ENCODE data around the gene SLC26A1.
"Not testable (repeated sequence)": the region's sequence is repeated elsewhere in the genome, so short reads cannot be mapped to it uniquely, and the experiment has no call there.

The SLC26A1 gene

GRCh38 chr4:988726-989721 is 4.2 kb downstream of the SLC26A1 start:
- no peak for DNase-seq
- in situ Hi-C loops (cut with MboI; ENCODE audit: low pct_unique_long_range_greater_than_20kb, low sequenced_read_pairs), result no loop called here

- no peak for DNase-seq
Observed at GRCh38 chr4:987624-988513, 5.3 kb downstream of the SLC26A1 start.

GRCh38 chr4:986879-987623 is 6.2 kb downstream of the SLC26A1 start, which contains the start of gene IDUA:
IDUA (plus strand) TSS chr4:987044; CDS start chr4:987085, 41 bp downstream.
- in situ Hi-C loops (cut with MboI; ENCODE audit: low pct_unique_long_range_greater_than_20kb, low sequenced_read_pairs), result no loop called here
- peak; percentile 85 for DNase-seq

More at GRCh38 chr4:987624-988513, 5.3 kb downstream of the SLC26A1 start:
- in situ Hi-C loops (cut with MboI; ENCODE audit: low pct_unique_long_range_greater_than_20kb, low sequenced_read_pairs), result no loop called here

GRCh38 chr4:986428-986878 is 6.8 kb downstream of the SLC26A1 start:
- in situ Hi-C loops (cut with MboI; ENCODE audit: low pct_unique_long_range_greater_than_20kb, low sequenced_read_pairs), result no loop called here
- no peak for DNase-seq

GRCh38 chr4:985123-985830 is 7.9 kb downstream of the SLC26A1 start:
- no peak for DNase-seq
- in situ Hi-C loops (cut with MboI; ENCODE audit: low pct_unique_long_range_greater_than_20kb, low sequenced_read_pairs), result no loop called here

GRCh38 chr4:984336-985054 is 8.7 kb downstream of the SLC26A1 start:
- no peak for DNase-seq
- in situ Hi-C loops (cut with MboI; ENCODE audit: low pct_unique_long_range_greater_than_20kb, low sequenced_read_pairs), result no loop called here

GRCh38 chr4:982814-983213 is 10.4 kb downstream of the SLC26A1 start:
- DNase-seq, result no peak
- in situ Hi-C loops (cut with MboI; ENCODE audit: low pct_unique_long_range_greater_than_20kb, low sequenced_read_pairs), result no loop called here

GRCh38 chr4:982291-982690 is 10.9 kb downstream of the SLC26A1 start:
- DNase-seq, result no peak
- in situ Hi-C loops (cut with MboI; ENCODE audit: low pct_unique_long_range_greater_than_20kb, low sequenced_read_pairs), result no loop called here

- peak; percentile 71 for DNase-seq
- in situ Hi-C loops (cut with MboI; ENCODE audit: low pct_unique_long_range_greater_than_20kb, low sequenced_read_pairs), result no loop called here
Observed at GRCh38 chr4:978957-979701, 14.1 kb downstream of the SLC26A1 start.

GRCh38 chr4:976016-976415 is 17.2 kb downstream of the SLC26A1 start:
- in situ Hi-C loops (cut with MboI; ENCODE audit: low pct_unique_long_range_greater_than_20kb, low sequenced_read_pairs); DNase-seq: not testable (repeated sequence)

GRCh38 chr4:974668-975067 is 18.5 kb downstream of the SLC26A1 start:
- in situ Hi-C loops (cut with MboI; ENCODE audit: low pct_unique_long_range_greater_than_20kb, low sequenced_read_pairs), result no loop called here
- no peak for DNase-seq

- no peak for DNase-seq
- in situ Hi-C loops (cut with MboI; ENCODE audit: low pct_unique_long_range_greater_than_20kb, low sequenced_read_pairs), result no loop called here
Observed at GRCh38 chr4:973431-974397, 19.5 kb downstream of the SLC26A1 start, which contains the start of gene DGKQ. DGKQ (minus strand) TSS chr4:973569; CDS start chr4:973482, 87 bp downstream.

- in situ Hi-C loops (cut with MboI; ENCODE audit: low pct_unique_long_range_greater_than_20kb, low sequenced_read_pairs), result no loop called here
- DNase-seq, result no peak
Observed at GRCh38 chr4:972651-973424, 20.4 kb downstream of the SLC26A1 start.

- DNase-seq, result no peak
- in situ Hi-C loops (cut with MboI; ENCODE audit: low pct_unique_long_range_greater_than_20kb, low sequenced_read_pairs), result no loop called here
Observed at GRCh38 chr4:971666-972500, 21.3 kb downstream of the SLC26A1 start.

Data from KBM-7 (cell line).